Adrenal gland (tissue), 12 donors: ENCODE measurements around the gene ADK. TPM values are rescaled to one million over a fixed set of nuclear protein-coding genes. Genes with fewer than 3 reads are reported as not detected.
"Not testable (repeated sequence)": the region's sequence is repeated elsewhere in the genome, so short reads cannot be mapped to it uniquely, and the experiment has no call there.

Experiments
- DNase-seq, 7 donors: peaks; one replicate each; pipeline ENCODE4 v3.0.0-alpha.2; 2019 to 2020
- H3K27ac ChIP-seq, 5 donors: fragments of 200-600 bp; sonication (generic) in 4 of 5; 1 replicate in 3 of 5; 2 replicates in 2 of 5; pipeline versions ENCODE4 v1.5.1 to v1.8.0; 2016 to 2020; ENCODE audit warnings: mild to moderate bottlenecking in 1 of 5
- H3K27me3 ChIP-seq: fragments of 200-600 bp; 2 replicates; pipeline ENCODE4 v1.8.0; 2021
- H3K36me3 ChIP-seq, 2 donors: fragments of 200-600 bp; replicated peaks in 1 of 2; 1 replicate in 1 of 2; 2 replicates in 1 of 2; pipeline versions ENCODE4 v1.5.1 to v1.8.0; 2018 to 2022
- H3K4me1 ChIP-seq, 2 donors: fragments of 200-600 bp; replicated peaks in 1 of 2; 1 replicate in 1 of 2; 2 replicates in 1 of 2; pipeline versions ENCODE4 v1.5.1 to v1.8.0; 2018 to 2021
- H3K4me3 ChIP-seq, 4 donors: fragments of 200-600 bp; sonication (generic) in 3 of 4; one replicate each; pipeline ENCODE4 v1.5.1; 2016 to 2018
- H3K9me3 ChIP-seq, 3 donors: fragments of 200-600 bp; sonication (generic) in 1 of 3; replicated peaks in 1 of 3; 1 replicate in 2 of 3; 2 replicates in 1 of 3; pipeline versions ENCODE4 v1.5.1 to v1.8.0; 2016 to 2021
- POLR2A ChIP-seq, 2 donors: fragments of 450-650 bp; IDR thresholded peaks; one replicate each; pipeline ENCODE4 v1.6.1; 2017; ENCODE audit warnings: antibody characterized with exemption in 2 of 2, mild to moderate bottlenecking in 2 of 2, moderate library complexity in 1 of 2
- WGBS, 4 donors: extraction: QIAGEN DNeasy Blood & Tissue Kit in 2 of 4; methylation state at CpG; one replicate each; pipeline versions ENCODE4 v1.1.5 to v1.1.7; 2013 to 2017; 5-methylcytosine and 5-hydroxymethylcytosine counted together
- intact Hi-C, 2 donors: fragments of 100-400 bp; cut with DNase I; formaldehyde crosslinking; loops; one replicate each; pipeline versions ENCODE4 v1.14.1 to v1.15.0; 2022 to 2023
- polyA plus RNA-seq, 3 donors: library from polyadenylated mRNA; stranded (reverse); fragments of 200-250 nt in 2 of 3; fragments of 350-450 nt in 1 of 3; fragmentation: Illumina TruSeq in 1 of 3; extraction: RNeasy Lipid Tissue Mini Kit (QIAGEN cat#74804) in 1 of 3; gene quantifications; one replicate each; pipeline ENCODE4 v1.2.3, GENCODE V29; 2013 to 2014
- total RNA-seq, 9 donors: library from RNA; depleted of rRNA in 4 of 9; stranded (reverse); fragments of >200 nt in 4 of 9; fragments of 120-200 nt in 1 of 9; fragmentation: NEBNext Ultra II Directional in 1 of 9; extraction: Animal tissue kit (Norgen Biotek cat#: 25700) in 1 of 9; gene quantifications; one replicate each; pipeline versions ENCODE4 v1.1.0 to v1.2.4, GENCODE V29; 2013 to 2023
- TF ChIP-seq, protein P1 (sequence below), 6 experiments: fragments of 450-650 bp in 4 of 6; fragments of 200-600 bp in 2 of 6; sonication (generic) in 1 of 6; IDR thresholded peaks; 1 replicate in 5 of 6; 2 replicates in 1 of 6; pipeline versions ENCODE4 v1.5.1 to v1.8.0; 2016 to 2021; ENCODE audit warnings: antibody characterized with exemption in 6 of 6, mild to moderate bottlenecking in 2 of 6, moderate library complexity in 1 of 6
- donor health status: healthy with polysubstance abuse.
- donor health status: Bipolar disorder and iron deficiency.
- donor health status: DM: yes; HTN: yes; CAD: no.
- donor health status: DM: no; HTN: no; CAD: no.
- donor health status: DM: no; HTN: no; CAD: no.
- donor health status: DM: yes; HTN: yes; CAD: no.

Gene ADK
- total and polyA plus RNA-seq, 12 donors, result 8.2 to 45.5 (median 22.2) TPM

DNA sequence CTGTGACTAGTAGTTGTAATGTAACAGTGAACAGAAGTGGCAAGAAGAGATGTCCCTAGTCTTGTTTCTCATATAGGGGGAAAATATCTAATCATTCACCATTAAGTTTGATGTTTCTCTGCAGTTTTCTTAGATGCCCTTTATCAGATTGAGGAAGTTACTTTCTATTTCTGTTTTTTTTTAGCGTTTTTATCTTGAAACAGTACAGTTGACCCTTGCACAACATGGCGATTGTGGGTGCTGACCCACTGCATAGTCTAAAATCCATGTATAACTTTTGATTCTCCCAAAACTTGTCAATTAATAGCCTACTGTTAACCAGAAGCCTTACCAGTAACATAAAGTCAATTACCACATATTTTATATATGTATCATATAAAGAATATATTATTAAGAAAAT lies 192.0 kb downstream of the ADK start:
- Histone ChIP-seq H3K4me3 (no peak overlapping the region), H3K27me3 (no peaks in the 10 kb centered on the region), H3K9me3 (peaks cover 0 to 7% (median 0%) of the 10 kb centered on the region in 3 donors), H3K4me1 (no peaks in the 10 kb centered on the region), H3K36me3 (no peaks in the 10 kb centered on the region), H3K27ac (no peak overlapping the region)
- no peak for DNase-seq
- intact Hi-C loops, result no loop called here
- 76 to 90% (median 77%) methylated on average over 2 of the region's 2 CpGs for WGBS, 4 donors
- no peak for TF ChIP-seq POLR2A (IDR thresholded peaks at IDR 0.05)
- TF ChIP-seq, protein P1, sequence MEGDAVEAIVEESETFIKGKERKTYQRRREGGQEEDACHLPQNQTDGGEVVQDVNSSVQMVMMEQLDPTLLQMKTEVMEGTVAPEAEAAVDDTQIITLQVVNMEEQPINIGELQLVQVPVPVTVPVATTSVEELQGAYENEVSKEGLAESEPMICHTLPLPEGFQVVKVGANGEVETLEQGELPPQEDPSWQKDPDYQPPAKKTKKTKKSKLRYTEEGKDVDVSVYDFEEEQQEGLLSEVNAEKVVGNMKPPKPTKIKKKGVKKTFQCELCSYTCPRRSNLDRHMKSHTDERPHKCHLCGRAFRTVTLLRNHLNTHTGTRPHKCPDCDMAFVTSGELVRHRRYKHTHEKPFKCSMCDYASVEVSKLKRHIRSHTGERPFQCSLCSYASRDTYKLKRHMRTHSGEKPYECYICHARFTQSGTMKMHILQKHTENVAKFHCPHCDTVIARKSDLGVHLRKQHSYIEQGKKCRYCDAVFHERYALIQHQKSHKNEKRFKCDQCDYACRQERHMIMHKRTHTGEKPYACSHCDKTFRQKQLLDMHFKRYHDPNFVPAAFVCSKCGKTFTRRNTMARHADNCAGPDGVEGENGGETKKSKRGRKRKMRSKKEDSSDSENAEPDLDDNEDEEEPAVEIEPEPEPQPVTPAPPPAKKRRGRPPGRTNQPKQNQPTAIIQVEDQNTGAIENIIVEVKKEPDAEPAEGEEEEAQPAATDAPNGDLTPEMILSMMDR (IDR thresholded peaks at IDR 0.05), result no peak

DNA sequence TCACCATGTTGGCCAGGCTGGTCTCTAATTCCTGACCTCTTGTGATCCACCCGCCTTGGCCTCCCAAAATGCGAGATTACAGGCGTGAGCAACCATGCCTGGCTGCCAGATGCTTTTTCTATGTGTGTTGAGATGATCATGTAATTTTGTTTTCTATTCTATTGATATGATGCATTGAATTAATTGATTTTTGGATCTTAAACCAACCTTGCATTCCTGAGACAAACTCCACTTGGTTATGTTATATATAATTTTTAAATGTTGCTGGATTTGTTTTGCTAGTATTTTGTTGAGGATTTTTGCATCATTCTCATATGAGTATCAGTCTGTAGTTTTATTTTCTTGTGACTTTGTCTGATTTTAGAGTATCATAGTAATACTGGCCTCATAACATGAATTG lies 192.8 kb downstream of the ADK start:
- intact Hi-C loops, result no loop called here
- Histone ChIP-seq H3K4me3 (no peak overlapping the region), H3K27ac (no peak overlapping the region), H3K36me3 (no peaks in the 10 kb centered on the region), H3K27me3 (no peaks in the 10 kb centered on the region), H3K9me3 (peaks cover 0 to 7% (median 0%) of the 10 kb centered on the region in 3 donors), H3K4me1 (no peaks in the 10 kb centered on the region)
- no peak for TF ChIP-seq POLR2A (IDR thresholded peaks at IDR 0.05)
- TF ChIP-seq, protein P1 (IDR thresholded peaks at IDR 0.05), result no peak
- WGBS, 4 donors, result 95 to 99% (median 97%) methylated on average over 3 of the region's 3 CpGs
- DNase-seq, result no peak

DNA sequence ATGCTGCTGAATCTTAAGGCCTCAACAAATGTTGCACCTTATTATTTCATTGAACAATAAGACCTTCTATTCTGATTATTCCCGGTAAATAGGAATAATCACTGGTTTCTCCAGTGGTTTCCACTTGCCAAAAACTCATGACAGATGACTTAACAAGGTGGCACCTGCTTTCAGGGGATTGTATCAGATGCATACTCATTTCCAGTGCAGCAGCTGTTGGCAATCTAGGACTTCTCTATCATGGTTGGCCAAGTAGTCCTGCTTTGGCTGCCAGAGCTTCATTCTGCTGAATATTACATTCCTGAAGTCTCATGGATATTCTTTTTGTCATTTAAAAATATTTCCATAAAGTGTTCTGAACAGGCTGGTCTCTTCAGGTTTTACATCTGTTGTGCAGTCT lies 193.3 kb downstream of the ADK start:
- Histone ChIP-seq H3K9me3 (peaks cover 0 to 7% (median 0%) of the 10 kb centered on the region in 3 donors), H3K4me1 (no peaks in the 10 kb centered on the region), H3K4me3 (no peak overlapping the region), H3K27me3 (no peaks in the 10 kb centered on the region), H3K27ac (no peak overlapping the region), H3K36me3 (no peaks in the 10 kb centered on the region)
- no peak for TF ChIP-seq POLR2A (IDR thresholded peaks at IDR 0.05)
- TF ChIP-seq, protein P1 (IDR thresholded peaks at IDR 0.05), result no peak
- intact Hi-C loops, result no loop called here
- DNase-seq, result no peak
- 95 to 100% (median 99%) methylated on average over 1 of the region's 1 CpG for WGBS, 4 donors

DNA sequence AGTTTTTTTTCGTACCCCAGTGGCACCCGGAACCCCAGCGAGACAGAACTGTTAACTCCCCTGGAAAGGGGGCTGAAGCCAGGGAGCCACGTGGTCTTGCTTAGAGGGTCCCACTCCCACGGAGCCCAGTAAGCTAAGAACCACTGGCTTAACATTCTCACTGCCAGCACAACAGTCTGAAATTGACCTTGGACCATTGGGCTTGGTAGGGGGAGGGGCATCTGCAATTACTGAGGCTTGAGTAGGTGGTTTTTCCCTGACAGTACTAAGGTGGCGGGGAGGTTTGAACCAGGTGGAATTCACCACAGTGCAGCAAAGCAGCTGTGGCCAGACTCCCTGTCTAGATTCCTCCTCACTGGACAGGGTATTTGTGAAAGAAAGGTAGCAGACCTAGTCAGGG lies 196.5 kb downstream of the ADK start:
- Histone ChIP-seq H3K4me1 (no peaks in the 10 kb centered on the region), H3K36me3 (no peaks in the 10 kb centered on the region), H3K27ac (no peak overlapping the region), H3K9me3 (peaks cover 0 to 7% (median 0%) of the 10 kb centered on the region in 3 donors), H3K27me3 (no peaks in the 10 kb centered on the region), H3K4me3 (no peak overlapping the region)
- intact Hi-C loops, result no loop called here
- no peak for DNase-seq
- no peak for TF ChIP-seq POLR2A (IDR thresholded peaks at IDR 0.05)
- TF ChIP-seq, protein P1 (IDR thresholded peaks at IDR 0.05), result no peak
- 88 to 97% (median 92%) methylated on average over 6 of the region's 6 CpGs for WGBS, 4 donors

DNA sequence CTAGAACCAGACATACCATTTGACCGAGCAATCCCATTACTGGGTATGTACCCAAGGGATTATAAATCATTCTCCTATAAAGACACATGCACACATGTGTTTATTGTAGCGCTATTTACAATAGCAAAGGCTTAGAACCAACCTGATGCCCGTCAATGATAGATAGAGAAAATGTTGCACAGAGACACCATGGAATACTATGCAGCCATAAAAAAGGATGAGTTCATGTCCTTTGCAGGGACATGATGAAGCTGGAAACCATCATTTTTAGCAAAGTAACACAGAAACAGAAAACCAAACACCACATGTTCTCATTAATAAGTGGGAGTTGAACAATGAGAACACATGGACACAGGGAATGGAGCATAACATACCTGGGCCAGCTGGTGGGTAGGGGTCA lies 202.0 kb downstream of the ADK start:
- DNase-seq, H3K27ac ChIP-seq, H3K27me3 ChIP-seq, H3K4me3 ChIP-seq, H3K9me3 ChIP-seq, intact Hi-C loops, H3K4me1 ChIP-seq, H3K36me3 ChIP-seq: not testable (repeated sequence)
- 91 to 98% (median 96%) methylated on average over 3 of the region's 3 CpGs for WGBS, 4 donors
